ENCODE data around the gene MT3.

GRCh38 chr16:56600398-56600999 lies 11.2 kb downstream of the MT3 start:
- TF ChIP-seq POLR2A (IDR thresholded peaks at IDR 0.05), result no peak
- TF ChIP-seq, protein P1, sequence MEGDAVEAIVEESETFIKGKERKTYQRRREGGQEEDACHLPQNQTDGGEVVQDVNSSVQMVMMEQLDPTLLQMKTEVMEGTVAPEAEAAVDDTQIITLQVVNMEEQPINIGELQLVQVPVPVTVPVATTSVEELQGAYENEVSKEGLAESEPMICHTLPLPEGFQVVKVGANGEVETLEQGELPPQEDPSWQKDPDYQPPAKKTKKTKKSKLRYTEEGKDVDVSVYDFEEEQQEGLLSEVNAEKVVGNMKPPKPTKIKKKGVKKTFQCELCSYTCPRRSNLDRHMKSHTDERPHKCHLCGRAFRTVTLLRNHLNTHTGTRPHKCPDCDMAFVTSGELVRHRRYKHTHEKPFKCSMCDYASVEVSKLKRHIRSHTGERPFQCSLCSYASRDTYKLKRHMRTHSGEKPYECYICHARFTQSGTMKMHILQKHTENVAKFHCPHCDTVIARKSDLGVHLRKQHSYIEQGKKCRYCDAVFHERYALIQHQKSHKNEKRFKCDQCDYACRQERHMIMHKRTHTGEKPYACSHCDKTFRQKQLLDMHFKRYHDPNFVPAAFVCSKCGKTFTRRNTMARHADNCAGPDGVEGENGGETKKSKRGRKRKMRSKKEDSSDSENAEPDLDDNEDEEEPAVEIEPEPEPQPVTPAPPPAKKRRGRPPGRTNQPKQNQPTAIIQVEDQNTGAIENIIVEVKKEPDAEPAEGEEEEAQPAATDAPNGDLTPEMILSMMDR (IDR thresholded peaks at IDR 0.05), result peak; percentile 33 to 59 (median 50)

Data from Peyer's patch (tissue), 4 donors.